ENCODE results near the gene CDH13.

The CDH13 gene

GRCh38 chr16:82653550-82654511 lies 27.1 kb downstream of the CDH13 start:
- no peak for DNase-seq

DNA sequence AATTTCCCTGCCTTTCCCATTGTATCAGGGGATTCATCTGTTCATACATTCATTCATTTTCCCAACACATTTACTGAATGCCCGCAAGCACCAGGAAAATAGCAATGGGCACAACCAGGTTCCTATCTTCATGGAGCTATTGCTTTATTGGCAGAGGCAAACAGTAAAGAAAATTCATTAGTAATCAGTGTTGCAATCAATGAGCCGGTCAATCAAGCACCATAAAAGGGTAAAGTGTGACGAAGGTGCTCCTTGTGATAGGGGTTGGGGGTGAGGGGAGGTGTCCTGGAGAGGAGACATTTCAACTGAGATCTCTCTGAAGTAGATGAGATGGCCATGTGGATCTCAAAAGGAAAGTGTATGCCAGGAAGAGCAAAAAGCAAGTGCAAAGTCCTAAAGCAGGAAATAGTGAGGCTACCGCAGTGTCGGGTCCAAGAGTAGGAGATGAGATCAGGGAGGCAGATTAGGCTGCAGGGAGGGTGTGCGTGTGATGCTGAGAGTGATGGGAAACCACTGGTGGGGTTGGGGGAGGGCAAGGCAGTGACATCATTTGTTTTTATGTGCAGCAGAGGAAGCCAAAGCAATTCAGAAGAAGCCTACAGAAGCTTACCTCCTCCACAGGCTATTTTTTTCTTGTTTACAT lies 28.4 kb downstream of the CDH13 start:
- peak; percentile 9 for DNase-seq

DNA sequence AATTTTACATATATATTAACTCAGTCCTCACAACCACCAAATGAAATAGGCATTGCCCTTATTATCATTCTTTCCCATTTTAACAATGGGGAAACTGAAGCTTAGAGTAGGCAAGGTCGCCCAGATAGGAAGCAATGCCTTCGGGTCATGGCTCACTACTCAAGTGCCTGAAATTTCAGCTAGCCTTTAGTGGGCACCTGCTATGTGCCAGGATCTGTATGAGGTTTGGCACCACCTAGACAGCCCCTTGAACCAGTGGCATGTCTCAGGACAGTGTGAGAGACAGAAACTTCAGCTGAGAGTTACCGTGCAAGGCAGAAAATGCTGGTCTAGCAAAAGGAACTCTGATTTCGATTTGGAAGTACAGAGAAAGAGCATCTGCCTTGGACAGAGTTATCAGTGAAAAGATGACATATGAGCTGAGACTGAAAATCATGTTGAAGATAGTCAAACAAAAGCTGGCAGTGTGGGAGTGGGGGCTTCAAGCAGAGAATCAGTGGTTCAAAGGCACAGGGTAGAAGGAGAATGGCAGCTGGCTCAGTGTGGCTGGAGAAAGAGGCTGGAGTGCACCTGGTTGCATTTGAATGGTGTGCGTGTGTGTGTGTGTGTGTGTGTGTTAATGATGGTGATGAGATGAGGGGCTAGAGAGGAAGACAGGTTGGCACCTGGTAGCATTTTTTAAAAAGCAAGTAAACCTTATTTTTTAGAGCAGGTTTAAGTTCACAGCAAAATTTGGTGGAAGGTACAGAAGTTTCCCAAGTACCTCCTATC lies 29.1 kb downstream of the CDH13 start:
- no peak for DNase-seq

DNA sequence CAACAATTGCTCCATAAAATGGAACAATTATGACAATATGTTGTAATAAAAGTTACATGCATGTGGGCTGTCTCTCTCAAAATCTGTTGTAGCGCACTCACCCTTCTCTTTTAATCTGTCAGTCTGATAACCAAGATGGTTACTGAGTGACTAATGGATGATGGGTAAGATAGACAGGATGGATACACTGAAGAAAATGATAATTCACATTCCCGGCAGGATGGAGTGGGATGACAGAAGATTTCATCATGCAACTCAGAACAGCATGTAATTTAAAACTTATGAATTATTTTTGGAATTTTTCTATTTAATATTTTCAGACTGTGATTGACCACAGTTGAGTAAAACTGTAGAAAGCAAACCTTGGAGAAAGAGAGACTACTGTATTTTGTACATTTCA lies 30.5 kb downstream of the CDH13 start:
- DNase-seq, result no peak

DNA sequence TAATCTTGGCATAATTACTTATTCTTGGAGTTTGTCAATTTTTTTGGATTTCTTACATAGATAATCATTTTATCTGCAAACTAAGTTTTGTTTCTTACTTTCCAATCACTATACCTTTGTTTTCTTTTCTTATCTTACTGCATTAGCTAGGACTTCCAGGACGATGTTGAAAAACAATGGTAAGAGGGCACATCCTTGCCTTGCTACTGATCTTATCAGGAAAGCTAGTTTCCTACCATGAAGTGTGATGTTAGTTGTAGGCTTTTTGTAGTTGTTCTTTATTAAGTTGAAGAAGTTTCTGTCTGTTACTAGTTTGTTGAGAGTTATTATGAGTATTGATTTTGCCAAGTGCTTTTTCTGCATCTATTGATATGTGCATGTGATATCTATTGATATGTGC lies 31.0 kb downstream of the CDH13 start:
- DNase-seq, result no peak

- DNase-seq, result no peak
Observed at GRCh38 chr16:82658796-82659195, 32.0 kb downstream of the CDH13 start.

DNA sequence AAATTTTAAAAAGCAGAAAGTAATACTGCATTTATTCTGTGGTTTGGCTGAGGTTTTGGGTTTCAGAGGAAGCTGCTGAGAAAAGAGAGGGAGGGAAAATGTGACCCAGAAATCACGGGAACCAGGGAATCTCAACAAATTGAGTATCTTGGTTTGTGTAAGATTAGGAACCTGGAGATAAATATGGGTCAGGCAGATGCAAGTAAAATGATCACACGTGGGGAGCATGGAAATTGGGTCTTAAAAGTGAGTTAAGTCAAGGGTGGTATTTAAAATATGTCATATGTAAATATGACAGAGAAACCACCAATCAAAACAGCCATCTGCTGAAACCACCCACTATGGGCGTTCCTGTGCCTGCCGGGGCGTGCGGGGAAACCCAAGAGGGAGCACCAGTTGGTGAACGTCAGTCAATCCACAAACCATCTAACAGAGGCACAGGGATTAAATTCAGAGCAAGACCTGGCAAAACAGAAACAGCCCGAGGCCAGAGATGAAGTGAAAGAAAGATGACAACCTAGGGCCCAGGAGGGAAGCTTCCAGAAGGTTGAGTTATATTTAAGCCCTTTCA lies 33.4 kb downstream of the CDH13 start:
- DNase-seq, result no peak

- no peak for DNase-seq
Observed at GRCh38 chr16:82660966-82661365, 34.2 kb downstream of the CDH13 start.

GRCh38 chr16:82664181-82664580 lies 37.4 kb downstream of the CDH13 start:
- no peak for DNase-seq

GRCh38 chr16:82665025-82665424 lies 38.3 kb downstream of the CDH13 start:
- no peak for DNase-seq

DNA sequence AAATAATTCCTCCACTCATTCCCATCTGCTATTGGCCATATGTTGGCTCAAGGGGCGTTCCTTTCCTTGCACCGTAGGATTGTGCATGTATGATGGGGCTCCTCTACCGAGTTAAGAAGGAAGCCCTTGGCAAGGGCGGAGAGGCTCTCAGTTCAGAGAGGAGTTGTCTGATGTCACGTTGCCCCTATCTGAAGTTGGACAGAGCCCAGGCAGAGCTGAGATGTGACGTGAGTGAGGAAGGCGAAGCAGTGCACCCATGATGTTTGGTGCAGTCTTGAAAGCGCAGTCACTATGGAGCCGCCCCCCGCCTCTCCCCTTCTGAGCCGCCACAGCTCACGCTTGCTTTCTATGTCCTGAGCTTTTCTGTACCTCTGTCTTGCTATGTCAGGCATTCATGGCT lies 40.7 kb downstream of the CDH13 start:
- no peak for DNase-seq

DNA sequence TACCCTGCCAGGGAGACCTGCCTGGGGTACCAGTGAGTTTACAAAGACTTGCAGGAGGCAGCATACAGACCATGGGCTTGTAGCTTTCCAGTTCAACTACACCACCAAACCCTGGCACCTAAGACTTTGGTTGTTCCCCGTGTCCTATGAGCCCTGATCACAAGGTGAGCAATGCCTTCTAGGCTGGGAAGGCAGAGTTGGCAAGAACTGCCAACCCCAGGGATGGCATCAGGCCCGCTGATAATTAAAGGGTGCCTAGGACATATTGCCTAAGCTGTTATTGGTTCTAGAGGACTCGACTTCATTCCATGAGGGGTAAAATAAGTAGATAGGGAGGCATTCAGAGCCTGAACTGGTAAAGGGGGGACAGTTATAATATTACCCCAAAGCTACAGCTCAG lies 41.3 kb downstream of the CDH13 start:
- no peak for DNase-seq

DNA sequence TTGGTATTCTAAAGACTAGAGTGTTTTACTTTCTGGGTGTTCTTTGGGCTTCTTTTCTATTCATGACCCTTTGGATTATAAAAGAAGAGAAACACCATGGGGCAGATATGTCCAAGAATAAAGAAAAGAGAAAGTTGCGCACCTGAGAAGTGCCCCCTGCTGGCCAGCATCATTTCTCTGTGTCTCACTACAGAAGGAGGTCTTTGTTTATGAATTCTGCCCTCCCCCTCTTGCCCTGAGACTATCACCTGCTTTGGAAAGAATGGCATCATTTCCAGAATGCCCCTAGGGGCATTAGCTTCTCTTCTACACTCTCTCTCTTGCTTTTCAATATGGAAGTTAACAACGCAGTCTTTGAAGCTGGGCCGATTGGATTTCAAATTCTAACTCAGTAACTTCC lies 45.0 kb downstream of the CDH13 start:
- no peak for DNase-seq

- DNase-seq, result no peak
Observed at GRCh38 chr16:82672676-82673075, 45.9 kb downstream of the CDH13 start.

- no peak for DNase-seq
Observed at GRCh38 chr16:82675300-82675699, 48.5 kb downstream of the CDH13 start.

- no peak for DNase-seq
Observed at GRCh38 chr16:82681592-82681991, 54.8 kb downstream of the CDH13 start.

DNA sequence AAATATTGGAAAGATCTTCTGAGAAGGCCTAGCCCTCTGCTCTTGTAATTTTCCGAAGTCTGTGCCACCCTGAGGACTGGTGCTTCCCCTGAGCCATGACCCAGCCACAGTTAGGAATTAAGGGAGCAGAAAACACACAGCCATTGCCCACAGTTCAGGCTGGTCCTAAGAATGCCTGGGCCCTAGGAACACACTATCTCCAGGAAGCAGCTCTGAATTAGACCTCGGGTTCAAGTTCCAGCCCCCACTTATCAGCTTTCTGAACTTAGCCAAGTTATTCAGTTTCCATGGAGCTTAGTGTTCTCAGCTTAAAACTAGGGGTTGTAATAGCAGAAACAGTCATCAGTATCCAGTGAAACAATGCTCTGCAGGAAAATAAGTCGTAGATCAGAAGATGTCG lies 56.0 kb downstream of the CDH13 start:
- no peak for DNase-seq

GRCh38 chr16:82684256-82684655 lies 57.5 kb downstream of the CDH13 start:
- DNase-seq, result no peak

DNA sequence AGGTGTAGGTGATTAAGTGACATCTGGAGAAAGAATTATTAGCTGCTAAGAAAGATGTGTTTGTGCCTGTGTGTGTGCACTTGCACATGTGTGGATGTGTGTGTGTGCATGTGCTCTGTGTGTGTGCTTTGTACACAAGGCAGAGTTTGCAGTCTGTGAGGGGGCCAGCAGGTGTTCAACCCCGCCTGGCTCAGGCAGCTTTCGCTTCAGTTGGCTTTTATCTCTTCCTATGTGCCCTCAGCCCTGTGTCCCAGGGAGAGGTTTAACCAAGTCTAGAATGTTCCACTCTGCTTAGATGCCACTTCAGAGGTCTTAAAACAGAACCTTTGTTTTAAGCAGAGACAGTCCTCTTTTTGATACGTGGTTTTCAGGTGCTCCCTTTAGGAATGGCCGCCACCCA lies 58.8 kb downstream of the CDH13 start:
- DNase-seq, result no peak

GRCh38 chr16:82694239-82694874 lies 67.6 kb downstream of the CDH13 start:
- no peak for DNase-seq

- no peak for DNase-seq
Observed at GRCh38 chr16:82695806-82696205, 69.0 kb downstream of the CDH13 start.

DNA sequence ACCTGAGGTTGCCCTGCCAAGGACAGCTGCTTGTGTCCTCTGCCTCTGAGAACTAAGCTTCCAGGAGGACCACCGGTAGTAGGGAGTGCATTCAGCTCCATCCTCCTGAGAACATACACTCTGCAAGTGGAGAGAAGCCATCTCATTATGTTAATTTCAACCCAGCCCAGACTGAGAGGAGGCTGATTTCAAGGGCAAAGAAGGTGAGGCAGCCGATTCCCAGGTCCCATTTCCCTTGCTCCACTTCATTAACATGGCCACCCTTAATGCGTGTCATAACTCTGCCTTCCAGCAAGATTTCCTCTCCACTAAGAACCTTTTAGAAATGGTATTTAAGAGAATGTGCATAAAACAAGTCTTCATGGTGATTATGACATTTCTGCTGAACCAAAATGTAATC lies 72.5 kb downstream of the CDH13 start:
- DNase-seq, result no peak

Measured in effector CD8-positive, alpha-beta T cell (primary cell).